NB4 (cell line): ENCODE measurements around the gene MSH3.

Experiments used
- DNase-seq: peaks from one replicate; pipeline ENCODE4 v3.0.0; 2010; ENCODE audit warnings: low read depth
- H3K4me3 ChIP-seq: one replicate; pipeline ENCODE4 v1.5.1; 2011; ENCODE audit warnings: mild to moderate bottlenecking, low read depth, low read length, moderate library complexity
- CTCF ChIP-seq: IDR thresholded peaks from one replicate; pipeline ENCODE4 v1.5.1; 2012; ENCODE audit warnings: low read depth, low read length
- MAX ChIP-seq: IDR thresholded peaks from 2 replicates; pipeline ENCODE4 v1.6.1; 2011; ENCODE audit warnings: low read depth, low read length
- MYC ChIP-seq: IDR thresholded peaks from 2 replicates; pipeline ENCODE4 v1.6.1; 2011; ENCODE audit warnings: low read depth, low read length
- POLR2A ChIP-seq: IDR thresholded peaks from 2 replicates; pipeline ENCODE4 v1.6.1; 2011; ENCODE audit warnings: mild to moderate bottlenecking; ENCODE audit not compliant: insufficient read length; ENCODE audit errors: extremely low read depth

The MSH3 gene

GRCh38 chr5:80654391-80655230 is at the start of gene MSH3, which contains the start of gene DHFR:
MSH3 (plus strand) TSS chr5:80654652; CDS start chr5:80654728, 76 bp downstream.
DHFR (minus strand) TSS chr5:80654983; CDS start chr5:80654489, 494 bp downstream.
- peak; percentile 96 for DNase-seq
- H3K4me3 ChIP-seq: peak within 1 kb of the TSS; percentile 93
- TF ChIP-seq POLR2A (peak; percentile 45), MYC (no peak; the same call in 1 of the 2 replicates), MAX (no peak), CTCF (peak; percentile 8)

DNA sequence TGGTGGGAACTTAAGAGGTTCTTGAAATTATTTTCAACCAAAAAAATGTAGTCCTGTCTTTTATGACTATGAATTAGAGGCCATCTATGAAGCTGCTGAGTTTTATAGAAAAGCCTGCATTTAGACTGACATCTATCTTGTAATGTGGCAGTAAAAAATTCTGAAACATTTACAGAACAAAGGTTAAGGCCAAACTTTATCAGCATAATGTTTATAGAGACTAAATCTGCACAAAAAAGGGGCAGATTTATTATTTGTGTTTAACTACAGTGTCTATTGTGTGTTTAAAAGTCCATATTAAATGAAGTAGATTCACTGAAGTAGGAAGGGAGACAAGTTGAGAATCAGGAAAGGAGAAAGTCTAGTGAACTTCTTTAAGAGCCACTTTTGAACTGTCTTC is 47.1 kb upstream of the MSH3 start:
- DNase-seq: no peak
- TF ChIP-seq MAX (no peak), CTCF (no peak), POLR2A (no peak), MYC (no peak)
- H3K4me3 ChIP-seq: no peak overlapping the region

DNA sequence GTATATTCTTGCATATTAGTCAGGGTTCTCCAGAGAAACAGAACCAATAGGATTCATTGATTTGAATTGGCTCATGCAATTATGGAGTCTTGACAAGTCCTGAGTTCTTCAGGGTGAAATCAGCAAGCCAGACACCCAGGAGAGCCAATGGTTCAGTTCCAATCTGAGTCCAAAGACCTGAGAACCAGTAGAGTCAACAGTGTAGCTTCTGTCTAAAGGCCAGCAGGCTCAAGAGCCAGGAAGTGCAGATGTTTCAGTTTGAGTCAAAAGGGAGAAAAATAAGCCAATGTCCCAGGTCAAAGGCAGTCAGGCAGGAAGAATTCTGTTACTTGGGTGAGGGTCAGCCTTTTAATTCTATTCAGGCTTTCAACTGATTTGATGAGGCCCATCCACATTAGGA is 46.6 kb upstream of the MSH3 start:
- DNase-seq: no peak
- no peak overlapping the region for H3K4me3 ChIP-seq
- TF ChIP-seq POLR2A: no peak
- TF ChIP-seq CTCF: no peak
- no peak for TF ChIP-seq MYC
- TF ChIP-seq MAX: no peak

GRCh38 chr5:80608731-80609130 is 45.7 kb upstream of the MSH3 start:
- no peak overlapping the region for H3K4me3 ChIP-seq
- no peak for TF ChIP-seq CTCF
- TF ChIP-seq MYC: no peak
- TF ChIP-seq MAX: no peak
- no peak for TF ChIP-seq POLR2A
- DNase-seq: peak; percentile 60

DNA sequence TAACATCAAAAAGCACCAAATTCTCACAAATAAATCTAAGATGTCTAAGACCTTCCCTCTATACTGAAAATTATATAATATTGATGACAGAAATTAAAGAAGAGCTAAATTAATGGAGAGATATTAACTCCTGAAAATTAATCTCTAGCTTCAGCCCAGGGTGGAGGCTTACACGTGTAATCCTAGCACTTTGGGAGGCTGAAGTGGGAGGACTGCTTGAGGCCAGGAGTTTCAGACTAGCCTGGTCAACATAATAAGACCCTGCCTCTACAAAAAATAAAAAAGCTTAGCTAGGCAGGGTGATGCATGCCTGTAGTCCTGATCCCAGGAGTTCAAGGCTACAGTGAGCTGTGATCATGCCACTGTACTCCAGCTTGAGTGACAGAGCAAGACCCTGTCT is 44.8 kb upstream of the MSH3 start:
- no peak for DNase-seq
- TF ChIP-seq CTCF: no peak
- no peak for TF ChIP-seq MAX
- TF ChIP-seq POLR2A: no peak
- TF ChIP-seq MYC: no peak
- no peak overlapping the region for H3K4me3 ChIP-seq
